ENCODE results near the gene SMAD7.

SMAD7 gene

GRCh38 chr18:48930926-48931325 is 19.8 kb downstream of the SMAD7 start:
- Histone ChIP-seq H3K4me3 (replicated peaks; ENCODE audit: low read depth, low read length) (no peak overlapping the region), H3K36me3 (ENCODE audit: control insufficient read depth, insufficient read depth, low read length) (peaks cover 2% of the 10 kb centered on the region; the same call in 1 of the 2 replicates), H3K27me3 (replicated peaks; ENCODE audit: control insufficient read depth, insufficient read depth, low read length) (no peaks in the 10 kb centered on the region)
- TF ChIP-seq CTCF (IDR thresholded peaks at IDR 0.05; ENCODE audit: insufficient read depth, low read length, poor library complexity, severe bottlenecking), result no peak
- DNase-seq (ENCODE audit: extremely low read depth, insufficient read length), result no peak

- no peak for TF ChIP-seq CTCF (IDR thresholded peaks at IDR 0.05; ENCODE audit: insufficient read depth, low read length, poor library complexity, severe bottlenecking)
- no peak for DNase-seq (ENCODE audit: extremely low read depth, insufficient read length)
- peaks cover 2% of the 10 kb centered on the region; the same call in 1 of the 2 replicates for H3K36me3 ChIP-seq (ENCODE audit: control insufficient read depth, insufficient read depth, low read length)
- H3K27me3 ChIP-seq (replicated peaks; ENCODE audit: control insufficient read depth, insufficient read depth, low read length), result no peaks in the 10 kb centered on the region
- H3K4me3 ChIP-seq (replicated peaks; ENCODE audit: low read depth, low read length), result no peak overlapping the region
Observed at GRCh38 chr18:48929941-48930713, 20.6 kb downstream of the SMAD7 start.

GRCh38 chr18:48929212-48929612 is 21.6 kb downstream of the SMAD7 start:
- no peak for DNase-seq (ENCODE audit: extremely low read depth, insufficient read length)
- Histone ChIP-seq H3K36me3 (ENCODE audit: control insufficient read depth, insufficient read depth, low read length) (peaks cover 2% of the 10 kb centered on the region; the same call in 1 of the 2 replicates), H3K27me3 (replicated peaks; ENCODE audit: control insufficient read depth, insufficient read depth, low read length) (no peaks in the 10 kb centered on the region), H3K4me3 (replicated peaks; ENCODE audit: low read depth, low read length) (peak overlapping the region; percentile 5; the same call in 1 of the 2 replicates)
- no peak for TF ChIP-seq CTCF (IDR thresholded peaks at IDR 0.05; ENCODE audit: insufficient read depth, low read length, poor library complexity, severe bottlenecking)

- Histone ChIP-seq H3K27me3 (replicated peaks; ENCODE audit: control insufficient read depth, insufficient read depth, low read length) (no peaks in the 10 kb centered on the region), H3K4me3 (replicated peaks; ENCODE audit: low read depth, low read length) (peak overlapping the region; percentile 35; the same call in 1 of the 2 replicates), H3K36me3 (ENCODE audit: control insufficient read depth, insufficient read depth, low read length) (peaks cover 2% of the 10 kb centered on the region; the same call in 1 of the 2 replicates)
- TF ChIP-seq CTCF (IDR thresholded peaks at IDR 0.05; ENCODE audit: insufficient read depth, low read length, poor library complexity, severe bottlenecking), result no peak
- DNase-seq (ENCODE audit: extremely low read depth, insufficient read length), result peak; percentile 71
Observed at GRCh38 chr18:48928787-48929186, 22.0 kb downstream of the SMAD7 start.

GRCh38 chr18:48927286-48928080 is 23.3 kb downstream of the SMAD7 start:
- H3K36me3 ChIP-seq (ENCODE audit: control insufficient read depth, insufficient read depth, low read length), result peaks cover 2% of the 10 kb centered on the region; the same call in 1 of the 2 replicates
- H3K27me3 ChIP-seq (replicated peaks; ENCODE audit: control insufficient read depth, insufficient read depth, low read length), result no peaks in the 10 kb centered on the region
- H3K4me3 ChIP-seq (replicated peaks; ENCODE audit: low read depth, low read length), result no peak overlapping the region
- TF ChIP-seq CTCF (IDR thresholded peaks at IDR 0.05; ENCODE audit: insufficient read depth, low read length, poor library complexity, severe bottlenecking), result no peak
- no peak for DNase-seq (ENCODE audit: extremely low read depth, insufficient read length)

Measured in GM06990 (cell line).